GM19468 (cell line): Measurements from ENCODE around the gene PXDN.
"Not testable (repeated sequence)": the region's sequence is repeated elsewhere in the genome, so short reads cannot be mapped to it uniquely, and the experiment has no call there.

Experiments
- ATAC-seq: cut with Tn5 transposase; IDR thresholded peaks from one replicate; pipeline ENCODE4 v1.9.1; 2021; ENCODE audit warnings: mild to moderate bottlenecking, moderate library complexity, moderate number of reproducible peaks; ENCODE audit not compliant: unreplicated experiment; ENCODE audit errors: extremely low read depth

PXDN gene

DNA sequence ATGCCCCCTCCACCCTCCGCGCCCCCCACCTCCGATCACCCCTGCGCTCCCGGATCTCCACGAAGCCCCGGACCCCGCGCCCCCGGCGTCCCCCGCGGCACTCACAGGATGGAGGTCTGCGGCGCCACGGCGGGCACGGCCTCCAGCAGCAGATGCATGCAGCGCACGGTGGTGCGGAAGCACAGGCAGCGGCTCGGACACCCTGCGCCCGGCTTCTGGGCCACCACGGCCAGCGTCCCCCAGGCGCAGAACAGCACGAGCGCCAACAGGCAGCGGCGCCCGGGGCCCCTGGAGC is 217 bp downstream of the PXDN start:
- ATAC-seq = no peak

DNA sequence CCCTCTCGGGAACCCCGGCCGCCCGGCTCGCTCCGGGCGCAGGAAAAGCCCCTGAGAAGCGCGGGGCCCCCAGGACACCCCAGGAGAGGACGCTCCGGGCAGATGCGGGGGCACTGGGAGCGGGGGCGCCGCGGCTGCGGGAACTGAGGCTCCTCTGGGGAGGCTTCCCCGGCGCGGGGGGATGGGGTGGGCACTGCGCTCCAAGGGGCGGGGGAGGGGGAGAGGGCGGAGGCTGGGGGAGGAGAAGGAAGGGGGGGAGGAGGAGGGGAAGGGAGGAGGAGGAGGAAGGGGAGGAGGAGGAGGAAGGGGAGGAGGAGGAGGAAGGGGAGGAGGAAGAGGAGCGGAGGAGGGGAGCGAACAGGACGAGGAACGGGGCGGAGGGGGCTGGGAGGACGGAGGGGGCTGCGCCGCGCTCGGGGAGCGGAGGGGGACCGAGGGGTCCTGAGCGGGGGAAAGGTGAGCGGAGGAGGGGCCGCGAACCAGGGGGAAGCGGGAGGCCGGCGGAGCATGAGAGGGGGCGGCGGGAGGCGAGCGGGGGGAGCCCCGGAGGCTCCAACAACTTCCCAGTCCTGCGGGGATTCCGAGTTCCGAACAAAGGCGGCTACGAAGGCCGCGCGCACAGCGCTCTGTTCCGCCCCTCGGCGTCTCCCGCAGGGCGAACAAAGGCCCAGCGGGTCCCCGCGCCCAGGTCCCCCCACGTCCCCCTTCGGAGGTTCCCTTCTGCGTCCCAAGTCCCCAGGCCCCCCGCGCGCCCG is 742 bp downstream of the PXDN start:
- no peak for ATAC-seq

DNA sequence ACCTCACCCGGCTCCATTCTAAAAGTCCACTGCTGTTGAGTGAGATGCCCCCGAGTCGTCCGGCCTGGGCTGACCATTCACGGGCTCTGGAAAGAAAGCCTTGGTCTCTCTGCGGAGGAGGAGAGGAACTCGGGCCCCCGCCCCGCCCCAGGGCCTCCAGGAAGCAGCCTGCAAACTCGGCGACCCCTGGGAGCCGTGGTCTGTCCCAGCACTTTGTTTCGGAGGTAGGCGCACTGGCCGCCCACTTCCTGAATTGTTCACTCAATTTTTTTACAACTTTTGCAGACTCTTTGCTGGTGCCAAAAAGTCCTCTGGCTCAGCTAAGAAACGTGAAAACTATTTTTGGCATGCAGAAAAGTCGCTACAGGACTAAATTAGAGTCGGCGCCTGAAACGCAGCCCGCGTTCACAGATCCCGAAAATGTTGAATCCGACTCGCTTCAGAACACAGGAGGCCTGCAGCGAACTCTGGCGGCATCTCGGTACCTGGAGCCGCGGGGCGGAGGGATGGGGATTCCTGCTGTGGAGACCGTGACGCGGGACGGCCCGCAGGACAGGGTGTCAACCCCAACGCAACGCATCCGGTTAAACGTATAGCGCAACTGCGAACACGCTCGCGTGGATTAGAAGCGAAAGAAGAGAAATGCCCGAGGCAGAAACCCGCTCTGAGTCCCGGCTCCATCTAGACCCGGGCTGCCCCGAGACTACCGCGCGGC is 1.5 kb downstream of the PXDN start:
- no peak for ATAC-seq

DNA sequence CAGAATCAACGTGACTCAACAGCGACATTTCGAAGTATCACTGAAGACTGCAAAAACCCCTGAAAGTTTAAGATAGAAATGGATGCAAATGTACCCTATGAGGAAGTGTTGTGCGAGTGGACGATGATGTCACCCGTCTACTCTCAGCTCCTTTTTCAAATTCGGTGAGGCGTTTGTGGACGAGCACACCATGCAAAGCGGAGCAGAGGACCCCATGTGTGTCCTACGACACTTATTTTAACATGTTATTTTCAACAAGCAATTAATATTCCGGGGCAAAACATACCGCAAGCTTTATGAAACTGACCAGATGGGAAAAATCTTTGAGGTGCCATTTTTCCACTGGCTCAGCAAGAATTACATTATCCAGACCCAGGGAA is 2.0 kb downstream of the PXDN start:
- ATAC-seq = no peak

DNA sequence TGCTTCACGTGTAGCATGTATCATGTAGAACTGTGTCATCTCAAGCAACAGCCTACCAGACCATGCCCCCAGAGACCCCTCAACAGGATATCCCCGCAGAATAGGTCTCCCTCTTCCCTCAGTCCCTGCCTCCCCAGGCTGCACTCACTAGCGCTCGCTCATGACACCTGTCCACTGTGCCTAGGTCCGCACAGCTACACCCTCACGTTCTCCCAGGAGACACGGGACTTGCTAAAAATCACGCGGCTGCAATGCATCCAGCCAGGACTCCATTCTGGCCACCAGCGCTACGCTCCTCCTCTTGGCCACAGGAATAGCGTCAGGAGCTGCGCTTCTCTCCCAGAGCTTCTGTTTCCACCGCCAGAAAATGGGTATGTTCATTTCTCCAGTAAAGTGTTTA is 2.5 kb downstream of the PXDN start:
- no peak for ATAC-seq

DNA sequence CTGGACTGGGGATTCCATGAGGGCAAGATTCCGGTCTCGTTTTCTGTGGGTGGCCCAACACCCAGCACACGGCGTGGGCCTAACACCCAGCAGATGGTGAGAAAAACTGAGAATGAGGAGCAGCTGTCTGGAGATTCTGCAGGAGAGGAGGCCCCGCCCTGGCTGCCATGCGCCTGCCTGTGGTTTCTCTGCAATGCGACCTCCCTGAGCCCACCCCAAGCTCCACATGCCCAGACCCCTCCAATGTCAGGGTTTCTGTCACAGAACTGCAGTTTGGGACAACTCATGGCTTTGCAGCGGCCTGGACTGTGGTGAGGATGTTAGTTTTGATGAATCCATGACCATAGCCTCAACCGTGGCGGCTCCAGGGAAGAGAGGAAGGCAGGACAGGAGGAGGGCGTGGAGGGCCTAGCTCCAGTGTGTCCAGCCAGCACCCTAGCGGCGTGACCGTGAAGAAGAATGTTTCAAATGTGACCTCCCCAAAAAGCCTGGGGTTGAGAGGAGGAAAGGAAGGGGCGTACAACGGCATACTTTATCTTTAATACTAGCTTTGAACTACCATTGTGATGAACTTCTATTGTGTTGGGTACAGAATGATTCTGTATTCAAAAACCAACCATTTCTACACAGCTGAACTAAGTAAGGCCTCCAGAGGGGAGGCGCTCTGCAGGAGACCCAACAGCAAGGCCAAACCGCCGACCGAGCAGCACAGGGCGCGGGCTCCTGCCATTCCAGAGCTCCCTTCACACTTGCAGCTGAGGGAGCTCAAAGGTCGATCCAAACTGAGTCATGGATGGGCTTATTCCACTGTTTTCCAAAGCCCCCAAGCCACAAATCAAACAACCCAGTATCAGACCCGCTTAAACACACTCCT is 3.4 kb downstream of the PXDN start:
- no peak for ATAC-seq

DNA sequence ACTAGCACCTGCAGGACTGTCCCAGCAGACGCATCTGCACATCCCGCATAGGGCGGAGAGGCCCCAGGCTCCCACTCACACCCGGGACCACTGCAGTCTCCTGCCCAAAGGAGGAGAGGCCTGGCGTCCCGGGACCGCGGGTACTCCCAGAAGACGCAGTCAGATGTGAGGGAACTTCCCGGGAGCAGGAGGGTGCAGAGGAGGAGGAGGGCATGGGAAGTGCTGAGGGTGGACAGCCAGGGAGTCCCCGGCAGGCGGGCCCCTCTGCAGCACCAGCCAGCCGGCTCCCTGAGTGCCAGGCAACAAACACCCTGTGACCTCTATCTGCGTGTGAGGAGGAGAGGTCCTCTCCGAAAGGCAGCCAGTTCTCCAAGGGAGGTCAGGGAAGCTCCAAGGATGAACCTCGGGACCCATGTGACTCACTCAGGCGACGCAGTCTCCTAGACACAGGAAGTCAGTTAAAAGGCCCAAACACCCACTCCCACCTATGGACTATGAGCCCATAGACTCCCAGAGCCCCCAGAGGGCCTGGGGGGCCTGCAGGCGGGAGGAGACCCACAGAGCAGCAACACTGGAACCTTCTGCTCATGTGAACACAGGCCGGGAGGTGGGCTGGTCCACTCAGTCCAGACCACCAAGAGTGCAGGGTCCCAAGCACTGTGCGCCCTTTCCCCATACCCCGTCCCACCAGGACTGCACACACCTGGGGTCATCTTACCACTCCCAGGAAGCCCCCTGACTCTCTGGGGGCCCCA is 4.2 kb downstream of the PXDN start:
- no peak for ATAC-seq

DNA sequence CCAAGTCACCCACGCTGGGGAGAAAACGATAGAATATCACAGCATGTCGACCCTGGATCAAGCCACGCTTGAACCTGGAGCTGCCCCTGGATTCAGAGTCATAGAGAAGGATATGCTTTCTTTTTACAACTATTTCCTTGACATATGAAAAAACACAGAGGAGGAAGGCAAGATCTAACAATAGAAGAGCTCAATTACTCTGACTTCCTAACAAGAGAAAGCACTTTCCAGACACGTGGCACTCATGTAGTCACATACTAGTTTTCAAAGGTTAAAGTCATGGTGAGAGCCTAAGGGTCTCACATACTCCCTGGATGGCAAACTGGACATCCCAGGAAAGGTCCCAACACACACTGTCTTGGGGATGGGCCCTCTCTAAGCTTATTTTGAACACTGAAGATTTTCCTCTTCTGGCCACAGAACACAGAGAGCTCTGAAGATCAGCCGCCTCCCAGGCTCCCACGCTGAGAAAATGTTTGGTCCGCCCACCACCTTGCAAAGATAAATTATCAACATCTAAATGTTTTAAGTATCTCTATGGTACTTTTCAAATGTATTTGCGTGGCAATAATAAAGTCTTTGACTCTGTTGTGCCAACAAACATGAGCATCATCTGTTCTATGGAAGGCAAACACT is 4.9 kb downstream of the PXDN start:
- no peak for ATAC-seq

DNA sequence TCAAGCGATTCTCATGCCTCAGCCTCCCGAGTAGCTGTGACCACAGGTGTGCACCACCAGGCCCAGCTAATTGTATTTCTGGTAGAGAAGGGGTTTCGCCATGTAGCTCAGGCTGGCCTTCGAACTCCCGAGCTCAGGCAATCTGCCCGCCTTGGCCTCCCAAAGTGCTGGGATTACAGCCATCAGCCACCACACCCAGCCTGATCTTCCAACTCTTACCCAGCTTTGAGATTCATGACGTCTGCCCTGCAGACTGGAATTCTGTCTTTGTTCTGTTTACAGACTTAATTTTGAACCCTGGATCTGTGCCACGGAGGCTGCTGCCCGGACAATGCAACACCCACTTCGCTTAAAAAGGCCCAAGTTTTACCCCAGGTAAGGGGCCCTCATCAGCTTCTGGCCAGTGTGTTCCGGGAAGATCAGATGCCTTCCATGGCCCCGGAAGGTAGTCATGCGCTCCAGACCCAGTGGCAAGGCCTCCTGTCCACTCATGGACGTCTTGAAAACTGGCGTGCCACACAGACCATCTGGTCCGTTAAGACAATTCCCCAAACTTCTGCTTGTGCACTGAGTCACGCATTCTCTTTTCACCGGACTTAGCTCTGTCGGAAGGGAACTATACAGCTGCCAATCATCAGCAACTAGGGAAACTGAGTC is 5.5 kb downstream of the PXDN start:
- no peak for ATAC-seq

DNA sequence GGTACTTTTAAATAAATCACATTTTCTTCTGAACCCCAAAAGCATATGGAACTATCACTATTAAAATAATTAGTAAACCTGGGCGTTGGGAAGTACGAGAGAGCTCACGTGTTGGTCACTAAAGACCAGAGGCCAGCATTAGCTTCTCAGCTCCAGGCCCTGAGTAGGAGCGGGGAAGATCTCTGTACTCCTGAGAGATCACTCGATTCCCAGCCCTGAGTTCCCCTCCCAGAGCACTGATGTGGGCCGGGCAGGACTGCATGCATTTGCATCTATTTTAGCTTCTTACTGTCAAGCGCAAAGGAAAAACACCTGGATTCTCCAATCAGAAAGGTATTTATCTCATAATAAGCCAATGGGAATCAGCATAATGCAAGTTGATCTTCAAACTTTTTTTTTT is 6.2 kb downstream of the PXDN start:
- no peak for ATAC-seq

DNA sequence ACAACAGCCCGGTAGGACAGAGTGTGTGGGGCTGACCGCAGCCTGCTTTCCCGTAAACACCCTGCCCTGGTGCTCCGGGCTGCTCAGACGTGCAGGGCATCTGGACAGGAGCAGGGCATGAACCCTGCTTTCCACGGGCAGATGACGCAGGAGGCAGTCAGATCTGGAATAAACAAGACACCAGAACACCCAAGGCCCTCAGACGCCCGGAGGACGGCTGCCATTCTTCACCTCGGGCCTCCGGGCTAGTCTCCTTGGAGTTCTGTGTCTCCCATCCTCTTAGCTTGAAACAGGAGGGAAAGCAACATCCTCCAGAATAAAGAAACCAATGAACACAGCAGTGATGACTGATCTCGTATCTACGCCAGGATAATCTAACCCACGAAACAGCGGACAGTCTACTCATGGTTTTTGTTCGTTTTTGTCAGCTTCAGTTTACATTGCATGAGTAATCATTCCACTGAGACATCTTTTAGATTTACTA is 7.3 kb downstream of the PXDN start:
- no peak for ATAC-seq

DNA sequence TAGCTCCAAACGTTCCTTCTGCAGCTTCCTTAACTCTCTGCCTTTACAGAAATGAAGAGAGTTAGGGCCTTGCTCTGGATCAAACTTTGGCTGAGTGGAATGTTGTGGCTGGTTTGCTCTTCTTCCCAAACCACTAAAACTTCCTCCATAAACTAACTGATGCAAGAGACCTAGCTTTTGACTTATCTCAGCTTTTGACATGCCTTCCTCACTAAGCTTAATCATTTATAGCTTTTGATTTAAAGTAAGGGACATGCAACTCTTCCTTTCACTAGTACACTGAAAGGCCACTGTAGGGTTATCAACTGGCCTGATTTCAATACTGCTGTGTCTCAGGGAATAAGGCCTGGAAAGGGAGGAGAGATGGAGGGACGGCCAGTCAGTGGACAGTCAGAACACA is 8.3 kb downstream of the PXDN start:
- ATAC-seq = no peak

DNA sequence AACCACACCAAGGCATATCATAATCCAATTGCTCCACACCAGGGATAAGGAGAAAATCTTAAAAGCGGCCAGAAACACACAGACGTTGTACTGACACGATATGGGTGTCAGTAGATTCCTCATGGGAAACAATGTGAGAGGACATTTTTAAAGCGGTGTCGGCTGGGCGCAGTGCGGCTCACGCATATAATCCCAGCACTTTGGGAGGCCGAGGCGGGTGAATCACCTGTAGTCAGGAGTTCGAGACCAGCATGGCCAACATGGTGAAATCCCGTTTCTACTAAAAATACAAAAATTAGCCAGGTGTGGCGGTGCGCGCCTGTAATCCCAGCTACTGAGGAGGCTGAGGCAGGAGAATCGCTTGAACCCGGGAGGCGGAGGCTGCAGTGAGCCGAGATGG is 11.0 kb downstream of the PXDN start:
- ATAC-seq = not testable (repeated sequence)

DNA sequence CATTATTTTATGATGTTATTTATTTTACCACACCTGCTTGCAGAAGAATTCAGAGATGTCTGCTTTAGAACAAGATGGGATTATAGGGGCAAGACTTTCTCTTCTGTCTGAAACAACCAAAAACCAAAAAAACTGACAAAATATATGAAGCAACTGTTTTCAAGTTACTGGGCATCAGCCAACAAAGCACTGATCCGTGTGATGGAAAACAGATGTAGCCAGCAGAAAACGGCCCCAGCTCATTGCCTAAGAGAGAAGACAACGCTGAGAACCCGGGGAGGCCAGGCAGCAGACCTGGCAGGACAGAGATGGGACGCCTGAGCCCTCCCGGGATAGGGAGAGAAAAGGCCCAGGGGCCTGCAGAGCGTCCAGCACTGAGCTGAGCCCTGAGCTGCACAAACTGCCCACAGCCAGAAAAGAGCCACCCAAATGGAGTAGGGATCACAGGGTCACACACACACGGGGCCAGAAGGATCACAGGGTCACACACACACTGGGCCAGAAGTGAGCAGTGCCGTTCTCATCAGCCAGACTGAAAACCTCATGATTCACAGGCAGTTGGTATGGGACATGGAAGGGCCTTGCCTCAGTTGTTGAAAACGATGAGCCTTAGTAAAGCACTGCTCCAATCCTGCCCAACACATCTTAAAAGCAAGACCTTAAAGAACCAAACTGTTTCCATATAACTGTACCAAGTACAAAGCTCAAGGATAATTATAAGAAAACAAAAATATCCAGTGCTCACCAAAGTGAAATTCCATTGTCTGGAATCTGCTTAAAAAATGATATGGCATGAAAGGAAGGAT is 12.1 kb downstream of the PXDN start:
- no peak for ATAC-seq

DNA sequence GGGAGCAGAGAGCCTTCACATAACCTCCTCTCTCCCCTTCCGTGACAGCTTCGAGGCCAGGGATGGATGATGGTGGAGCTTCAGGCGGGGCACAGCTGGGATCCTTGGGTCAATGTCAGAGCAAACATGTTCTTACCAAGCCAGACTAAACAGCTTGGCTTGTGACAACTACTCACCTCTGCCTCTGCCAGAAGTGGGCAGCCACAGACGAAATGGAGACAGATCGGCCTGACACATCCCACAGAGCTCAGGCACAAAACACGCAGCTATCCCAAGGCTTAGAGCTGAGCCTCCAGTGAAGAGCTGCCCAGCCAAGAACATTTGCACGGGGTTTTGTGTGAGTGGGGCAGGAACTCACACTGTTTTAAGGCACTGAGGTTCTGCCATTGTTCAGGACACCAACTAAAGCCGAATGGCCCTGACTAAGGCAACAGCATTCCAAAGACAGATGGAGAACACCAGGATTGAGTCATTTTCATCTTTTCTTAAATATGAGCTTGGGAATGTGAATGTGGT is 12.8 kb downstream of the PXDN start:
- no peak for ATAC-seq

DNA sequence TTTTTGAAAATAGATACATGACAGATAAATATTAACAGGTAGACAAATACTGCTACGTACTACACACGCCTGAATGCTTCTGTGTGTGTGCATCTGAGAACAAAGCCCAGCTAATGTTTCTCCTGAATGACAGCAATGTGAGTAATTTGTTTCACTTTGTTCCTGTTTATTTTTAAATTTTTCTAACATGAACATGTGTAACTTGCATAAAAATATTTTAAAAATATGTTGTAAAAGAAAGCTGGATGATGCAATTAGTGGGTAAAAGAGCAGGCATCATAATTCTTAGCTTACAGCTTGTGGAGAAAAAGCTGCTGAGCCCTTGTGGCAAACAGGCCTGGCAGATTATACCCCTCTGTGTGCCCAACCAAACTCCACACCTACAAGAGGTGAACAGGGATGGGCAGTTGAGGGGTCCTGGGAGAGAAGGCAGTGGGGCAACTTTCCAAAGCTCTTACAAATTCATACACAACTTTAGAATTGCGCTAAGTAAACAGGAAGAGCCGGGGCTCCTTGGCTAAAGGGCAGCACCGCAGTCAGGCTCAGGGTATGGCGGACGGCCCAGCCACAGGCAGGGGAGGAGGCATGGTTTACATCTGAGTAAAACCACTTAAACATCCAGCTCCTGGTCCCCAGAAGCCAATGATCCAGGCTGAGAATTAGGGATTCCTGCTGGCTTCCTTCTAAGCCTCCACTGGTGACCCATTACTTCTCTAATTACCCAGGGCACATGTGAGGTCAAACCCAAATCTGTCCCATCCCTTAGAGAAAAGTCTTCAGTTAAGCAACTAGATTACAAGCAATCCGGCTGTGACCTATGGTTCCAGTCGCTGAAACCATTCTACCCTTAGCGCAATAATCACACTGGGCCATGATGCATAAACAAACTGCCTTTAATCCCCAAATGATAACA is 14.0 kb downstream of the PXDN start:
- ATAC-seq = no peak

DNA sequence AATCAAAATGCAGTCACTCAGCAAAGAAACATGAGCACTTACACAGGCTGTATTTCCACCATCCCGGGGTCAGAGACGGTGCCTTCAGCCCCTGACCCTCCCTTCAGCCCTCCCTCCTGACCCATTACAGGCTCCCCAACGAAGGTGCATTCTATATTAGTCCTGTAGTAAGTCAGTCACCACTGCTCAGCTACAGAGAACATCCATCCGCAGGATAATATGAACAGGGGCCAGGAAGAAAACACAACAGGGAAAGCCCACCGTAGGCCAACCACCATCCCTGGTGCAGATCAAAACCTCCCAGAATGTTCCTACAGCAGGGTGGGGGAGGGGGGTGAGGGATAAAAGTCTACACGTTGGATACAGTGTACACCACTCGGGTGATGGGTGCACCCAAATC is 15.1 kb downstream of the PXDN start:
- no peak for ATAC-seq
